ENCODE results near the gene WDR13. TPM values are rescaled to one million over a fixed set of nuclear protein-coding genes. Genes with fewer than 3 reads are reported as not detected.

The WDR13 gene
- total and polyA plus RNA-seq, 4 donors, result 25.4 to 73.7 (median 38.5) TPM

GRCh38 chrX:48575642-48576041 lies 21.6 kb upstream of the WDR13 start:
- TF ChIP-seq SP1 (IDR thresholded peaks at IDR 0.05), result no peak
- TF ChIP-seq, protein P1, sequence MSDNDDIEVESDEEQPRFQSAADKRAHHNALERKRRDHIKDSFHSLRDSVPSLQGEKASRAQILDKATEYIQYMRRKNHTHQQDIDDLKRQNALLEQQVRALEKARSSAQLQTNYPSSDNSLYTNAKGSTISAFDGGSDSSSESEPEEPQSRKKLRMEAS (IDR thresholded peaks at IDR 0.05), result no peak
- TF ChIP-seq, protein P2, sequence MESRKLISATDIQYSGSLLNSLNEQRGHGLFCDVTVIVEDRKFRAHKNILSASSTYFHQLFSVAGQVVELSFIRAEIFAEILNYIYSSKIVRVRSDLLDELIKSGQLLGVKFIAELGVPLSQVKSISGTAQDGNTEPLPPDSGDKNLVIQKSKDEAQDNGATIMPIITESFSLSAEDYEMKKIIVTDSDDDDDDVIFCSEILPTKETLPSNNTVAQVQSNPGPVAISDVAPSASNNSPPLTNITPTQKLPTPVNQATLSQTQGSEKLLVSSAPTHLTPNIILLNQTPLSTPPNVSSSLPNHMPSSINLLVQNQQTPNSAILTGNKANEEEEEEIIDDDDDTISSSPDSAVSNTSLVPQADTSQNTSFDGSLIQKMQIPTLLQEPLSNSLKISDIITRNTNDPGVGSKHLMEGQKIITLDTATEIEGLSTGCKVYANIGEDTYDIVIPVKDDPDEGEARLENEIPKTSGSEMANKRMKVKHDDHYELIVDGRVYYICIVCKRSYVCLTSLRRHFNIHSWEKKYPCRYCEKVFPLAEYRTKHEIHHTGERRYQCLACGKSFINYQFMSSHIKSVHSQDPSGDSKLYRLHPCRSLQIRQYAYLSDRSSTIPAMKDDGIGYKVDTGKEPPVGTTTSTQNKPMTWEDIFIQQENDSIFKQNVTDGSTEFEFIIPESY (IDR thresholded peaks at IDR 0.05), result no peak
- Histone ChIP-seq H3K36me3 (ENCODE audit: control insufficient read depth in 4 of 4, insufficient read depth in 3 of 4, low read depth in 1 of 4, low read length in 3 of 4) (peaks cover 5 to 31% (median 22%) of the 10 kb centered on the region in 4 donors), H3K27me3 (ENCODE audit: control insufficient read depth in 4 of 4, insufficient read depth in 4 of 4, low read length in 3 of 4) (no peaks in the 10 kb centered on the region), H3K4me1 (ENCODE audit: control insufficient read depth in 4 of 4, insufficient read depth in 4 of 4, low read length in 3 of 4) (peaks cover 2 to 14% (median 5%) of the 10 kb centered on the region in 4 donors), H3K9me3 (ENCODE audit: control insufficient read depth in 4 of 4, low read length in 3 of 4) (no peaks in the 10 kb centered on the region), H3K4me3 (ENCODE audit: low read depth in 1 of 3, low read length in 3 of 3) (peak overlapping the region in 2 of 3 donors; percentile 52 to 85), H3K27ac (ENCODE audit: low read depth in 1 of 2, low read length in 2 of 2) (peak overlapping the region in 1 of 2 donors; percentile 99), H3K9ac (ENCODE audit: low read depth in 1 of 2, low read length in 2 of 2) (no peak overlapping the region)
- no peak for DNase-seq (ENCODE audit: low spot score)
- 86% methylated on average over 13 of the region's 13 CpGs for WGBS

GRCh38 chrX:48576108-48576507 lies 21.2 kb upstream of the WDR13 start:
- no peak overlapping the region for H3K9ac ChIP-seq (ENCODE audit: low read depth in 1 of 2, low read length in 2 of 2)
- no peaks in the 10 kb centered on the region for H3K9me3 ChIP-seq (ENCODE audit: control insufficient read depth in 4 of 4, low read length in 3 of 4)
- WGBS, result 79% methylated on average over 6 of the region's 6 CpGs
- H3K4me3 ChIP-seq (ENCODE audit: low read depth in 1 of 3, low read length in 3 of 3), result no peak overlapping the region
- DNase-seq (ENCODE audit: low spot score), result no peak
- TF ChIP-seq FOXA1 (IDR thresholded peaks at IDR 0.05) (no peak), TAF1 (conservative IDR thresholded peaks at IDR 0.05) (no peak), RXRA (IDR thresholded peaks at IDR 0.05) (no peak), EGR1 (IDR thresholded peaks at IDR 0.05; ENCODE audit: low read depth in 2 of 2) (no peak), YY1 (IDR thresholded peaks at IDR 0.05) (no peak), ATF3 (IDR thresholded peaks at IDR 0.05) (no peak), JUND (IDR thresholded peaks at IDR 0.05) (no peak), HNF4G (IDR thresholded peaks at IDR 0.05) (no peak)
- TF ChIP-seq, protein P1 (IDR thresholded peaks at IDR 0.05), result no peak
- no peaks in the 10 kb centered on the region for H3K27me3 ChIP-seq (ENCODE audit: control insufficient read depth in 4 of 4, insufficient read depth in 4 of 4, low read length in 3 of 4)
- H3K27ac ChIP-seq (ENCODE audit: low read depth in 1 of 2, low read length in 2 of 2), result no peak overlapping the region
- peaks cover 5 to 31% (median 22%) of the 10 kb centered on the region in 4 donors for H3K36me3 ChIP-seq (ENCODE audit: control insufficient read depth in 4 of 4, insufficient read depth in 3 of 4, low read depth in 1 of 4, low read length in 3 of 4)
- H3K4me1 ChIP-seq (ENCODE audit: control insufficient read depth in 4 of 4, insufficient read depth in 4 of 4, low read length in 3 of 4), result peaks cover 2 to 14% (median 5%) of the 10 kb centered on the region in 4 donors

GRCh38 chrX:48578661-48579128 lies 18.6 kb upstream of the WDR13 start:
- Histone ChIP-seq H3K9me3 (ENCODE audit: control insufficient read depth in 4 of 4, low read length in 3 of 4) (no peaks in the 10 kb centered on the region), H3K36me3 (ENCODE audit: control insufficient read depth in 4 of 4, insufficient read depth in 3 of 4, low read depth in 1 of 4, low read length in 3 of 4) (peaks cover 5 to 31% (median 22%) of the 10 kb centered on the region in 4 donors), H3K27me3 (ENCODE audit: control insufficient read depth in 4 of 4, insufficient read depth in 4 of 4, low read length in 3 of 4) (no peaks in the 10 kb centered on the region), H3K9ac (ENCODE audit: low read depth in 1 of 2, low read length in 2 of 2) (no peak overlapping the region), H3K27ac (ENCODE audit: low read depth in 1 of 2, low read length in 2 of 2) (no peak overlapping the region), H3K4me3 (ENCODE audit: low read depth in 1 of 3, low read length in 3 of 3) (no peak overlapping the region), H3K4me1 (ENCODE audit: control insufficient read depth in 4 of 4, insufficient read depth in 4 of 4, low read length in 3 of 4) (peaks cover 2 to 12% (median 5%) of the 10 kb centered on the region in 4 donors)
- TF ChIP-seq, protein P3, sequence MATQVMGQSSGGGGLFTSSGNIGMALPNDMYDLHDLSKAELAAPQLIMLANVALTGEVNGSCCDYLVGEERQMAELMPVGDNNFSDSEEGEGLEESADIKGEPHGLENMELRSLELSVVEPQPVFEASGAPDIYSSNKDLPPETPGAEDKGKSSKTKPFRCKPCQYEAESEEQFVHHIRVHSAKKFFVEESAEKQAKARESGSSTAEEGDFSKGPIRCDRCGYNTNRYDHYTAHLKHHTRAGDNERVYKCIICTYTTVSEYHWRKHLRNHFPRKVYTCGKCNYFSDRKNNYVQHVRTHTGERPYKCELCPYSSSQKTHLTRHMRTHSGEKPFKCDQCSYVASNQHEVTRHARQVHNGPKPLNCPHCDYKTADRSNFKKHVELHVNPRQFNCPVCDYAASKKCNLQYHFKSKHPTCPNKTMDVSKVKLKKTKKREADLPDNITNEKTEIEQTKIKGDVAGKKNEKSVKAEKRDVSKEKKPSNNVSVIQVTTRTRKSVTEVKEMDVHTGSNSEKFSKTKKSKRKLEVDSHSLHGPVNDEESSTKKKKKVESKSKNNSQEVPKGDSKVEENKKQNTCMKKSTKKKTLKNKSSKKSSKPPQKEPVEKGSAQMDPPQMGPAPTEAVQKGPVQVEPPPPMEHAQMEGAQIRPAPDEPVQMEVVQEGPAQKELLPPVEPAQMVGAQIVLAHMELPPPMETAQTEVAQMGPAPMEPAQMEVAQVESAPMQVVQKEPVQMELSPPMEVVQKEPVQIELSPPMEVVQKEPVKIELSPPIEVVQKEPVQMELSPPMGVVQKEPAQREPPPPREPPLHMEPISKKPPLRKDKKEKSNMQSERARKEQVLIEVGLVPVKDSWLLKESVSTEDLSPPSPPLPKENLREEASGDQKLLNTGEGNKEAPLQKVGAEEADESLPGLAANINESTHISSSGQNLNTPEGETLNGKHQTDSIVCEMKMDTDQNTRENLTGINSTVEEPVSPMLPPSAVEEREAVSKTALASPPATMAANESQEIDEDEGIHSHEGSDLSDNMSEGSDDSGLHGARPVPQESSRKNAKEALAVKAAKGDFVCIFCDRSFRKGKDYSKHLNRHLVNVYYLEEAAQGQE (IDR thresholded peaks at IDR 0.05), result no peak
- TF ChIP-seq JUND (IDR thresholded peaks at IDR 0.05), result no peak
- TF ChIP-seq HNF4G (IDR thresholded peaks at IDR 0.05), result no peak
- TF ChIP-seq, protein P1 (IDR thresholded peaks at IDR 0.05), result no peak
- TF ChIP-seq SP1 (IDR thresholded peaks at IDR 0.05), result no peak
- TF ChIP-seq YY1 (IDR thresholded peaks at IDR 0.05), result no peak
- TF ChIP-seq FOXA1 (IDR thresholded peaks at IDR 0.05), result no peak
- no peak for TF ChIP-seq TAF1 (conservative IDR thresholded peaks at IDR 0.05)
- TF ChIP-seq CTCF (IDR thresholded peaks at IDR 0.05; ENCODE audit: low read depth, low read length, missing input control), result no peak
- TF ChIP-seq RXRA (IDR thresholded peaks at IDR 0.05), result no peak
- 88% methylated on average over 2 of the region's 2 CpGs for WGBS
- DNase-seq (ENCODE audit: low spot score), result no peak

Measured in liver (tissue), 9 donors.